GM18951 (cell line): Measurements from ENCODE around the gene ACOX3.

Experiments used
- POLR2A ChIP-seq: IDR thresholded peaks from 4 replicates; pipeline ENCODE4 v1.6.1; 2011; ENCODE audit warnings: mild to moderate bottlenecking; ENCODE audit not compliant: insufficient read length, insufficient read depth; ENCODE audit errors: extremely low read depth
- in situ Hi-C: fragments of 300-500 bp; cut with MboI; formaldehyde crosslinking; loops from one replicate; pipeline ENCODE4 v1.12.0; 2022; ENCODE audit warnings: low sequenced_read_pairs, mixed read lengths, inconsistent platforms; ENCODE audit not compliant: unreplicated experiment

ACOX3 gene

DNA sequence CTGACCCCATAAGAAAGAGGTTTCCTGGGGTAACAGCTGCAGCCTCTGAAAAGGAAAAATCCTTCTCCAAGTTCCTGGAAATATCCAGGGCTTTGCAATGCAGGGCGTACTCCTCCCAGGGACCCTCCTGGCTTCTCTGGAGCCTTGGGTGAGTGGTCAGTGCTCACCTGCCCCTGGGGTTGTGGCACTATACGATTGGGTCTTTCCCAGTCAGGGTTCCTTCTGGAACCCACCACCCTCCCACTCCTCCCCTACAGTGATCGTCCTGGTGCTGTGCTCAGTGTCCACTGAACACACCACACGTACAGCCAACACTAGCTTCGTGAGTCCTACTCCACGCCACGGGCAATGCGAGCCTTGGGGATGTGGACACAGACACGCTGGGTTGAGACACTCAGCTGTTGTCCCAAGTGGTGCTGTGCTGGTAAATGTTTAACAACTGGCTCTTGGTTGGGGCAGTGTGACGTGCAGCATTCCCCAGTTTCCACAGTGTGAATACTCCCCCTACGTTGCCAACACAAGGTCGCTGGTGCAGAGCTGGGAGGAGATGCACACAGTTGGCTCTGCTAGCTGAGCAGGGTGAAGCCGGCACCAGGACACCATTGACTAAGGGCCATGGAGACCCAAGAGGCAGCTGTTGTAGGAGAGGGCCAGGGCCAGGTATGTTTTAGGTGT lies 105.6 kb downstream of the ACOX3 start:
- in situ Hi-C loops: no loop called here
- no peak for TF ChIP-seq POLR2A

DNA sequence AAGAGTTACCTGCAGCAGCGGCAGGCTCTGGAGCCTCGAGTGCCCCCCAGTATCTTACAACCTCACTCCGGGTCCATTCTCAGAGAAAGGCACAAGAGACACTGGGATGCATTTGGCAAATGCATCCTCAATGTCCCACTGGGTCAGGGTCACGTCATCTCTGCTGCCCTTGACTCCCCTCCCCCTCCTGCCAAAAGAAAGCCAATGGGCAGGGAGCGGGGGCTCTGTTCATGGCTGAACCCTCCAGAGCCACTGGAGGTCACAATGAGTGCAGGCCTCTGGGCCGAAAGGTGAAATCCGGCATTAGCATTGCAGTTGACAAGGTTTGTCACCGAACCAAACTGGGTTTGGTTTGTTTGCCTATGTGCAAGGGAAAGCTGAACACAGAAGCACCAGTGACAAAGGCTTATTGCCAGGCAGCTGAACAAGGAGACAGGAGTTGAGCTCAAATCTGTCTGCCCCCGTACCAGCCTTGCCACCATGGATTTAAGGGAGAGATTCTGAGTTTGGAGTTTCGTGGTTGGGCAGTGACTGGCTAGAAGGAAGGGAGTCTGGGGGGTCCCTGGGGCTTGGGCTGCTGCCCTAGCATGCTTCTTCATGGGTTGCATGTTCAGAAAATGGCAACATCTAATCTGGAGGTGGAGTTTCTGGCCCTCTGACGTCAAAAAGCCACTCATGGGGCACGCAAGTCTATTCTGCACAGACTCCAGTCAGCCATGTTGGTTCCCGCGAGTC lies 106.6 kb downstream of the ACOX3 start:
- TF ChIP-seq POLR2A: no peak
- in situ Hi-C loops: no loop called here

GRCh38 chr4:8332891-8333331 lies 107.6 kb downstream of the ACOX3 start:
- in situ Hi-C loops: no loop called here
- TF ChIP-seq POLR2A: no peak

DNA sequence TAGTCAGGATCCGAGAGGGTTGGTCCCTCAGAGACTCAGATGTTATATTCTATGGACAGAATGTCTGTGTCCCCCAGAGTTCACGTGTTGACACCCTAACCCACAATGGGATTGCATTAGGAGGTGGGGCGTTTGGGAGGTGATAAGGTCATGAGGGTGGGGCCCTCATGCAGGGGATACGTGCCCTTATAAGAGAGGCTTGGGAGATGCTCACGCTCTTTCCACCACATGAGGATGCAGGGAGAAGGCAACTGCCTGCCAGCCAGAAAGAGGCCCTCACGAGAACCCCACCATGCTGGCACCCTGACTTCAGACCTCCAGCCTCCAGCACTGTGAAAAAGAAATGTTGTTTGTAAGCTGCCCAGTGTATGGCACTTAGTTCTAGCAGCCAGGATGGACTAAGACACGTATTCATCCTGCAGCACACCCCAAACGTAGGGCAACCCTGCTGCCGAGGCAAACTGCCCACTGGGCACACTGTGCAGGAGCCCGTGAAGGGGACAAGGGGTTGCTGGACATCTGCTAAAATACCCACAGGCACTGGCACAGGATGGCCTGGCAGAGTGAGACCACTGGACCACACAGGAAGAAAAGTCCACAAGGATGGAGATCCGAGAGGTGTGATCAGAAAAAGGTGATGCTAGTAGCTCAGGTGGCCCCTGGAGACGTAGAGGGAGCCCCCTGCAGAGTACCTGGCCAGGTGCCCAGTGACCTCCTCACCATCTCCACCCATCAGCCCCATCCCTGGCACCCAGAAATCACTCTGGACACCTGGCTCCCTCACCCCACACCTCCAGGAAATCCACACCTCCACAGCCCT lies 108.3 kb downstream of the ACOX3 start:
- in situ Hi-C loops: no loop called here
- no peak for TF ChIP-seq POLR2A

DNA sequence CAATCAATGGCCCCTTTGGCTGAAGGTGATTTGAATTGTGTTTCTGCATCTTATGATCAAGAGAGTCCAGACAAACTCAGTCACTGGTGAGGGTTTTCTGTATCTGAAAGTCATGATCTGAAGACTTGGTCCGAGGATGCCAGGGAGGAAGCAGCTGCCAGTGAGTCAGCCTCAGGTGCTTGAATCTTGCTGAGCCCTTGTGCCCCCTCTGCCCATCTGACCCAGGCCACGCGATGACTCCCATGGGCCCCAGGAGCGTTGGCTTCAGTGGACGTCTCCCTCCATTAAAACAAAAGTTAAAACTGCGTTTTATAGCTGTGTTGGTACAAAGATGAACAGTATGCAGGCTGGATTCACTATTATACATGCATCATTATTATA lies 109.0 kb downstream of the ACOX3 start:
- in situ Hi-C loops: no loop called here
- TF ChIP-seq POLR2A: no peak

GRCh38 chr4:8330821-8331574 lies 109.5 kb downstream of the ACOX3 start:
- in situ Hi-C loops: no loop called here
- TF ChIP-seq POLR2A: no peak

- TF ChIP-seq POLR2A: no peak
- in situ Hi-C loops: no loop called here
Measured at GRCh38 chr4:8329859-8330761, 110.4 kb downstream of the ACOX3 start.

- TF ChIP-seq POLR2A: no peak
- in situ Hi-C loops: no loop called here
Measured at GRCh38 chr4:8329560-8329858, 111.0 kb downstream of the ACOX3 start.

DNA sequence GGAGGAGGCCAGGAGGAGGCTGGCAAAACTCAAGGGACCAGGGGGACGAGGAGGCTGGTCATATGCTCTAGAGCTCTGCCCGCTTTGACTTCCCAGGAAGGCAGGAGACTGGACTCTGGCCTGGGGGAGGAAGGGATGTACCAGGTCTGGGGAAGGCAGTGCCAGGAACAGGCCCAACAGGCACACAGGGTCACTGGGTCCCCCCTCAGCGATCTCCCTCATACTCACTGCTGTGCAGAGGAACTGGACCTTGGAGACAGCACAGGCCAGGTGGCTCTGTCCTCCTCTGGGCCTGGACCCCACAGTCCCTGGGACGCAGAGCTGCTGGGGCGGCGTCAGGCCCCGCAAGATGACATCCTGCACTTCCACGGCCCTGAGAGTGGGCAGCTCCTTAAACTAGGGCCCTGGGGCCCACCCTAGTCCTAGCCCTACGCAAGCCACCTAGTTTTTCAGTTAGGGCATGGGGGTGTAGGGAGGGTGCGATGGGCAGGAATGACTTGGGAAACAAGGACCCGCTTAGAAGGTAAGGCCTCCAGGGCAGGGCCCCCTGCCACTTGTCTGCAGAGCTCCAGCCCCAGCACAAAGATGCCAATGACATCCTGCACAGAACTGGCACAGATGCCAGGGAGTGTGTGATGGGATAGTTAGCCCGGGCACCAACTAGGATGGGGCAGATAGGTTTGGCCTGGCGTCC lies 111.5 kb downstream of the ACOX3 start:
- TF ChIP-seq POLR2A: no peak
- in situ Hi-C loops: no loop called here

- in situ Hi-C loops: no loop called here
- no peak for TF ChIP-seq POLR2A
Measured at GRCh38 chr4:8328456-8328855, 112.1 kb downstream of the ACOX3 start.

GRCh38 chr4:8326206-8326605 lies 114.3 kb downstream of the ACOX3 start:
- no peak for TF ChIP-seq POLR2A
- in situ Hi-C loops: no loop called here
